ENCODE data around the gene CALR. TPM values are rescaled to one million over a fixed set of nuclear protein-coding genes. Genes with fewer than 3 reads are reported as not detected.

CALR gene
- polyA plus RNA-seq, 2 of the 4 experiments (the other 2 are of a cell fraction), result 419 to 494 TPM

GRCh38 chr19:12983542-12984142 is 45.2 kb downstream of the CALR start:
- no peak for FAIRE-seq
- ChIA-PET CTCF (interaction anchor here (0.6 to 16.3 kb wide), 21 partner anchors 9 to 280 kb away, joined by 3 to 309 read pairs (median 5); no protein-coding TSS in a partner anchor), POLR2A (interaction anchor here (1.6 kb wide), 1 partner anchor 78 kb away, joined by 5 read pairs; no protein-coding TSS in a partner anchor)
- Histone ChIP-seq H3K27ac (peak overlapping the region; percentile 58 to 84), H3K4me2 (peak overlapping the region; percentile 80), H3K4me3 (peak overlapping the region; percentile 42), H3K9me3 (no peaks in the 10 kb centered on the region), H3K4me1 (0 out of 3 replicates have a peak, but pooled peaks cover 3% of the 10 kb centered on the region)
- 29% methylated on average over 9 of the region's 51 CpGs for WGBS (ENCODE audit: missing lambda C conversion rate)
- peak; percentile 52 to 78 for DNase-seq (ENCODE audit: low read depth in 1 of 2, low spot score in 1 of 2)
- TF ChIP-seq ZC3H11A (IDR thresholded peaks at IDR 0.05) (no peak), USF2 (IDR thresholded peaks at IDR 0.05) (no peak), NPAS2 (CRISPR knock-in tag; IDR thresholded peaks at IDR 0.05; ENCODE audit: borderline replicate concordance) (0 out of 2 replicates have a peak, but pooled peaks have one; percentile 18), PBX3 (IDR thresholded peaks at IDR 0.05) (no peak), CEBPB (IDR thresholded peaks at IDR 0.05) (no peak), MYC (IDR thresholded peaks at IDR 0.05; ENCODE audit: borderline replicate concordance, low read length) (peak; percentile 44; the same call in 1 of the 2 replicates), CHD4 (IDR thresholded peaks at IDR 0.05; ENCODE audit: borderline replicate concordance) (no peak), POLR2AphosphoS2 (conservative IDR thresholded peaks at IDR 0.05; ENCODE audit: low read length) (no peak), FOSL2 (IDR thresholded peaks at IDR 0.05) (no peak), FOSL2 (CRISPR knock-in tag; IDR thresholded peaks at IDR 0.05) (no peak), BHLHE40 (IDR thresholded peaks at IDR 0.05; ENCODE audit: low read depth, low read length) (peak; percentile 67), HDAC2 (IDR thresholded peaks at IDR 0.05) (no peak), KDM5A (IDR thresholded peaks at IDR 0.05) (no peak), ATOH8 (CRISPR knock-in tag; IDR thresholded peaks at IDR 0.05; ENCODE audit: low read depth) (no peak), CTCF (IDR thresholded peaks at IDR 0.05) (peak; percentile 83), SMC3 (IDR thresholded peaks at IDR 0.05) (peak; percentile 91), HOXB13 (CRISPR knock-in tag; IDR thresholded peaks at IDR 0.05; ENCODE audit: low read depth) (0 out of 2 replicates have a peak, but pooled peaks have one; percentile 20), HOXB5 (CRISPR knock-in tag; IDR thresholded peaks at IDR 0.05) (peak; percentile 81), JUN (IDR thresholded peaks at IDR 0.05) (no peak), RNF2 (IDR thresholded peaks at IDR 0.05; ENCODE audit: borderline replicate concordance, low read depth) (no peak), RAD21 (conservative IDR thresholded peaks at IDR 0.05 in 1 of 2, IDR thresholded peaks at IDR 0.05 in 1 of 2) (peak; percentile 57 to 76), E2F6 (IDR thresholded peaks at IDR 0.05; ENCODE audit: borderline replicate concordance, low read depth) (no peak)
- peak; percentile 72 to 77 for ATAC-seq
